GM08714 (cell line): ENCODE measurements around the gene GSK3A.
A peak's percentile ranks its signal among the peaks of the same experiment; 100 is the strongest.

ENCODE experiments used
- H3K4me3 ChIP-seq: fragments of 200-500 bp; sonication (Bioruptor generic); 2 replicates; pipeline ENCODE4 v1.5.1; 2014; ENCODE audit warnings: mild to moderate bottlenecking, low read length, inconsistent platforms
- ZNF274 ChIP-seq: IDR thresholded peaks from 2 replicates; pipeline ENCODE4 v1.6.1; 2012; ENCODE audit warnings: mild to moderate bottlenecking, low read depth, low read length

The GSK3A gene

GRCh38 chr19:42276821-42277220, 34.4 kb upstream of the GSK3A start:
- no peak for TF ChIP-seq ZNF274
- no peak overlapping the region for H3K4me3 ChIP-seq

- H3K4me3 ChIP-seq = no peak overlapping the region
- no peak for TF ChIP-seq ZNF274
Observed at GRCh38 chr19:42276284-42276683, 33.9 kb upstream of the GSK3A start.

DNA sequence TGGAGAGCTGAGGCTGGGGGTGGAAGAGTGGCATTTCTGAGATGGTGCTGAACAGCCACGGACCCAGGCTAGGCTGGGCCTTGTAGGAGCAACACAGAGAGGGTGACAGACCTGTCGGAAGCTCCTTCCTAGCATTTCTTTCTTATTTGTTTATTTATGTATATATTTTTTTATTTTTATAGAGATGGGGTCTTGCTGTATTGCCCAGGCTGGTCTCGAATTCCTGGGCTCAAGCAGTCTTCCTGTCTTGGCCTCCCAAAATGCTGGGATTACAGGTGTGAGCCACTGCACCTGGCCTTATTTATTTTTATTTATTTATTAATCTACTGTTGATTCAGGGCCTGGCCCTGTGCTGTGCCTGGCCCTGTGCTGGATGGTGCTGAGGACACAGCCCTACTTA, 33.1 kb upstream of the GSK3A start:
- TF ChIP-seq ZNF274 = no peak
- no peak overlapping the region for H3K4me3 ChIP-seq

DNA sequence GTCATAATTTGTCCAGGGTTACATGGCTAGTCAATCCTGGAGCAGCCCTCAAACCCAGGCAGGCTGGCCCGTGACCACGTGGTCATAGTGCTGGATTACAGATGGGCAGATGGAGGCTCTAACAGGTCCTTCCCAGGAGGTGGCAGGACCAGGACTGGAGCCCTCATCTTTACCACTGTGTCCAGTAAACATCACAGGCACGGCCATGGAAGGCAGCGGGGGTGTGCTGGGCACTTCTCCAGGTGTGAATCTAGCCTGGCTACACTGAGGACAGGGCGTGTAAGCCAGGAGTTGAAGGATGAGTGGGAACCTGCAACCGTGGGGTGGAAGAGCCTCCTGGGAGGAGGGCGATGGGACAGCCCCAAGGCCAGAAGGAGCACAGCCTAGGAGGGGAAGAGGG, 32.7 kb upstream of the GSK3A start:
- no peak overlapping the region for H3K4me3 ChIP-seq
- no peak for TF ChIP-seq ZNF274

DNA sequence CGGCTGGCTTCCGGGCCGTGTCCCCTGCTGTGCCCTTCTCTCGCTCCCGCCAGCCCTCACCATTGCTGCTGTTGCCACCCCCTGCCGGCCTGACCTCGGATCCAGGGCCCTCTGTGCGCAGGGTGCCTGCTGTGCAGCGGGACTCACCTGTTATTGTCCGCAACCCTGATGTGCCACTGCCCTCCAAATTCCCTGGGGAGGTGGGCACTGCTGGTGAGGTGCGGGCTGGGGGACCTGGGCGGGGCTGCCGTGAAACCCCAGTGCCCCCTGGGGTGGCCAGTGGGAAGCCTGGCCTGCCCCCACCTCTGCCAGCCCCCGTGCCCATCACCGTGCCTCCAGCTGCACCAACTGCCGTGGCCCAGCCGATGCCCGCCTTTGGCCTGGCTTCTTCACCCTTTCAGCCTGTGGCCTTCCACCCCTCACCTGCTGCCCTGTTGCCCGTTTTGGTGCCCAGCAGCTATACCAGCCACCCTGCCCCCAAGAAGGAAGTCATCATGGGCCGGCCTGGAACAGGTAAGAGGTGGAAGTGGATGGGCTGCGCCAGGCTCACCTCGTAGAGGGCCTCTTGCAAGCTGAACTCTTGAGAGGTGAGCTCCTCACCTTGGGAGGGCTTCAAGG, 31.8 kb upstream of the GSK3A start:
- H3K4me3 ChIP-seq = no peak overlapping the region
- no peak for TF ChIP-seq ZNF274

DNA sequence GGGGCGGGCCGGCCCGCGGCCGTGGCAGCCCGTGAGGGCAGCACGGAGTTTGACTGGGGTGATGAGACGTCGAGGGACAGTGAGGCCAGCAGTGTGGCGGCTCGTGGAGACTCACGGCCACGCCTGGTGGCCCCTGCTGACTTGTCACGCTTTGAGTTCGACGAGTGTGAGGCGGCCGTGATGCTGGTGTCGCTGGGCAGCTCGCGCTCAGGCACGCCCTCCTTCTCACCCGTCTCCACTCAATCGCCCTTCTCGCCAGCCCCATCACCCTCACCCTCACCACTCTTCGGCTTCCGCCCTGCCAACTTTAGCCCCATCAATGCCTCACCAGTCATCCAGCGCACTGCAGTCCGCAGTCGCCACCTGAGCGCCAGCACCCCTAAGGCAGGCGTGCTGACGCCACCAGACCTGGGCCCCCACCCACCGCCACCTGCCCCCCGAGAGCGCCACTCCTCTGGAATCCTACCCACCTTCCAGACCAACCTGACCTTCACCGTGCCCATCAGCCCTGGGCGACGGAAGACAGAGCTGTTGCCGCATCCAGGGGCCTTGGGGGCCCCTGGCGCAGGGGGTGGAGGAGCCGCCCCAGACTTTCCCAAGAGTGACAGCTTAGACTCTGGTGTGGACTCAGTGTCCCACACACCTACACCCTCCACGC, 31.1 kb upstream of the GSK3A start:
- no peak overlapping the region for H3K4me3 ChIP-seq
- TF ChIP-seq ZNF274 = no peak

DNA sequence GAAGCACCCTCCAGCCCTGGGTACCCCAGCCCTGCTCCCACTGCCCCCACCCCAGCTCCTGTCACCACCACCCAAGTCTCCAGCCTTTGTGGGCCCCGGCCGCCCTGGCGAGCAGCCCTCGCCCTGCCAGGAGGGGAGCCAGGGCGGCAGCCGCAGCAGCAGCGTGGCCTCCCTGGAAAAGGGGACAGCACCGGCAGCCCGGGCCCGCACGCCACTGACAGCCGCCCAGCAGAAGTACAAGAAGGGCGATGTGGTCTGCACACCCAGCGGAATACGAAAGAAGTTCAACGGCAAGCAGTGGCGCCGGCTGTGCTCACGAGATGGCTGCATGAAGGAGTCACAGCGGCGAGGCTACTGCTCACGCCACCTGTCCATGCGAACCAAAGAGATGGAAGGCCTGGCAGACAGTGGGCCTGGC, 30.6 kb upstream of the GSK3A start:
- H3K4me3 ChIP-seq = no peak overlapping the region
- no peak for TF ChIP-seq ZNF274

DNA sequence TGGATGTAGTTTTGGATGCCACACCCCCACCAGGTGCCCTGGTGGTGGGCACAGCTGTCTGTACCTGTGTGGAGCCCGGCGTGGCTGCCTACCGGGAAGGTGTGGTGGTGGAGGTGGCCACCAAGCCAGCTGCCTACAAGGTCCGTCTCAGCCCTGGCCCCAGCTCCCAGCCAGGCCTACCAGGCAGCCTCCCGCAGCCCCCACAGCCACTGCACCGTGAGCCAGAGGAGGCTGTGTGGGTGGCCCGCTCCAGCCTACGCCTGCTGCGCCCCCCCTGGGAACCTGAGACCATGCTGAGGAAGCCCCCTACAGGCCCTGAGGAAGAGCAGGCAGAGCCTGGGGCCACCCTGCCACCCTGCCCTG, 30.1 kb upstream of the GSK3A start:
- no peak for TF ChIP-seq ZNF274
- no peak overlapping the region for H3K4me3 ChIP-seq

DNA sequence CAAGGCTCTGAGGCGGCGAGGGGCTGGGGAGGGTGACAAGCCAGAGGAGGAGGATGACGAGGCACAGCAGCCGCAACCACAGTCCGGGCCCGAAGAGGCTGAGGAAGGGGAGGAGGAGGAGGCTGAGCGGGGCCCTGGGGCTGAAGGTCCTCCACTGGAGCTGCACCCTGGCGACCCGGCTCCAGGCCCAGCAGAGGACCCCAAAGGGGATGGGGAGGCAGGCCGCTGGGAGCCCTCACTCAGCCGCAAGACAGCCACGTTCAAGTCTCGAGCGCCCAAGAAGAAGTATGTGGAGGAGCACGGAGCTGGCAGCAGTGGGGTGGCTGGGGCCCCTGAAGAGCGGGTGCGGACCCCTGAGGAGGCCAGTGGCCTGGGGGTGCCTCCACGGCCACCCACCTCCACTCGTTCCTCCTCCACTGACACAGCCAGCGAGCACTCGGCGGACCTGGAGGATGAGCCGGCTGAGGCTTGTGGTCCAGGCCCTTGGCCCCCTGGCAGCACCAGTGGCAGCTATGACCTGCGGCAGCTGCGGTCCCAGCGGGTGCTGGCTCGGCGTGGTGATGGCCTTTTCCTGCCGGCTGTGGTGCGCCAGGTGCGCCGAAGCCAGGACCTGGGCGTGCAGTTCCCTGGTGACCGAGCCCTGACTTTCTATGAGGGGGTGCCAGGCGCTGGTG, 29.6 kb upstream of the GSK3A start:
- no peak overlapping the region for H3K4me3 ChIP-seq
- no peak for TF ChIP-seq ZNF274

DNA sequence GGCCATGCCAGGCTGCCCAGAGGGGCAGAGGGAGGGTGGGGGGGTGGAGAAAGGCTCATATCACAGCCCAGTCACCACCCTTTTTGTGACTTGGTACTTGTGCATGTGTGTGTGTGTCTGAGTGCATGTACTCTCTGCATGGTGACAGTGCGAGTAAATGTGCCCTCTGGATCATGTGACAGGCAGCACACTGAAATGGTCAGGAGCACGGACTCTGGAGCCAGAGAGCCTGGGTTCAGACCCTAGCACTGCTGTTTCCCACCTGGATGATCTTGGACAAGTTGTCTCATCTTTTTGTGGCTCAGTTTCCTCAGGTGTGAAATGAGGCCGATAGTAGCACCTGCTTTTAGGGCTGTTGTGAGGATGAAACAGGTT, 28.6 kb upstream of the GSK3A start:
- no peak for TF ChIP-seq ZNF274
- H3K4me3 ChIP-seq = peak overlapping the region; percentile 91; the same call in 1 of the 2 replicates

- peak overlapping the region; percentile 91 for H3K4me3 ChIP-seq
- TF ChIP-seq ZNF274 = no peak
Observed at GRCh38 chr19:42270346-42271044, 28.1 kb upstream of the GSK3A start.

GRCh38 chr19:42269478-42270345, 27.3 kb upstream of the GSK3A start:
- peak overlapping the region; percentile 91 for H3K4me3 ChIP-seq

DNA sequence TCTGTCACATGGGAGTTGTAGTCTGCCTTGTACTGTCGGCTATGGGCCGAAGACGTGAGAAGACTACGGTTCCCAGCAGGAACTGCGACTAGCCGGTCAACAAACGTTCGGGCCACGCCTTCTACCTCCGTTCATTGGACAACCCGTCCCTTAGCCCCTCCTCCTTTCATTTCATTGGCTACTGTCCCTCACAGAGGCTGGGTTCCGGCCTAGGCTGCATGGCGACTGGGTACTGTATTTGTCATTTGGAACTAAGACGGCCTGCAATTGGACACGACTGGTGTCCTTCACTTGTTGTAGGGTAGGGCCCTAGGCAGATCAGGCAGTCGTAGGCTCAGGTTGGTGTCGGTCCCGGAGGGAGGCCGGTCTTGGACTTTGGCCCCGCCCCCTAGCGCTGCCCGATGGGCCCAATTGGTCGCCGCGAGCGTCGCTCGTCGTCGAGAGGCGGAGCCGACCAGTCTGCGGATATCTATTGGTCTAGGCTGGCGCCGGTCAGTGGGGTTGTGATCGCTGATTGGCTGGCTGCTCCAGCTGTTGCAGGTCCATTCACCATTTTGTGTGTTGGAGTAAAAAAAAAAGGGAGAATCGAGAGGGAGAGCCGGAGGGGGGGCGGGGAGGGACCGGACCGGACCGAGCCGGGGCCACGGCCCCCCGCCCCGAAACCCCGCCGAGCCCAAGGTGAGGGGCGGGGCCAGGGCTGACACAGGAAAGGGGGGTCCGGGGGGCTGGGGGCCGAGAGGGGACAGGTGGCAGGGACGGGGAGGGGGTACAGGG, 26.5 kb upstream of the GSK3A start, which contains the start of gene CIC:
Gene CIC (plus strand): TSS at position 549 of the 774 bp plus-strand sequence. CDS start 2,532 bp downstream, outside the sequence.
- TF ChIP-seq ZNF274 = no peak

More at GRCh38 chr19:42269478-42270345, 27.3 kb upstream of the GSK3A start:
- no peak for TF ChIP-seq ZNF274

GRCh38 chr19:42268142-42268703, 25.8 kb upstream of the GSK3A start:
- H3K4me3 ChIP-seq = peak overlapping the region; percentile 74
- TF ChIP-seq ZNF274 = no peak

More for the DNA sequence above, 26.5 kb upstream of the GSK3A start, which contains the start of gene CIC:
- H3K4me3 ChIP-seq = peak within 1 kb of the TSS; percentile 91
